ENCODE results near the gene SLC17A2.

SLC17A2 gene

DNA sequence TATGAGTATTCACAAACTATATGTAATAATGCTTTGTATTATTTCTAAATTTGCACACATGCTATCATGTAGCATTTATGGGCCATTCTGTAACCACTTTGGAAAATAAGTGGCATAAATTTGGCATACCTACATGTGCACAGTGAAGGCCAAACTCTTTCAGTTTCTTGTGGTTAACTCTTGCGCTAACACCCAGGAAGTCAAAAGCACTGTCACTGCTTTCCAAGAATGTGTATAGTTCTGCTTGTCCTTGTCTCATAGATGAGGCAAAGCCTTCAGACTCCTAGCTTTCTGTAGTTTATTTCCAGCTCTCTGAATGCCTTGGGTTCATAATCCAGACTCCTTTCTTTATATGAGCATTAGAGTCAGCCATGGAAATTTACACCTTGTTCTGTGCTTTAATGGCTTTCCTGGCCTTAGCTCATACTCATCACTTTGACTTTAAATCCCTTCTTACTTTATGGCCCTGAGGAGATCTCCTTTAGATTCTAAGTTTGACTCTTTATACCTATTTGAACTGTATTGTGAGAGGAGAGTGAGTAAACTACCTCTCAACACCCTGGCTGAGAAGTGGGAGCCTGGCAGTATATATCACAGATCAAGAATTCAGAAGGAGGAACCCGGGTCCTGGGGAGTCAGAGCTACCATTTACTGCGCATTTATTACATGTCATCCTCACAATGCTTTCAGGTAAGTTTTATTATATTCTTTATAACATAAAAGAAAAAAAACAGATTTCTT lies 55.5 kb downstream of the SLC17A2 start:
- no peak overlapping the region for H3K4me3 ChIP-seq (ENCODE audit: low read length)
- no peak for DNase-seq (ENCODE audit: low read depth)
- TF ChIP-seq, protein P1, sequence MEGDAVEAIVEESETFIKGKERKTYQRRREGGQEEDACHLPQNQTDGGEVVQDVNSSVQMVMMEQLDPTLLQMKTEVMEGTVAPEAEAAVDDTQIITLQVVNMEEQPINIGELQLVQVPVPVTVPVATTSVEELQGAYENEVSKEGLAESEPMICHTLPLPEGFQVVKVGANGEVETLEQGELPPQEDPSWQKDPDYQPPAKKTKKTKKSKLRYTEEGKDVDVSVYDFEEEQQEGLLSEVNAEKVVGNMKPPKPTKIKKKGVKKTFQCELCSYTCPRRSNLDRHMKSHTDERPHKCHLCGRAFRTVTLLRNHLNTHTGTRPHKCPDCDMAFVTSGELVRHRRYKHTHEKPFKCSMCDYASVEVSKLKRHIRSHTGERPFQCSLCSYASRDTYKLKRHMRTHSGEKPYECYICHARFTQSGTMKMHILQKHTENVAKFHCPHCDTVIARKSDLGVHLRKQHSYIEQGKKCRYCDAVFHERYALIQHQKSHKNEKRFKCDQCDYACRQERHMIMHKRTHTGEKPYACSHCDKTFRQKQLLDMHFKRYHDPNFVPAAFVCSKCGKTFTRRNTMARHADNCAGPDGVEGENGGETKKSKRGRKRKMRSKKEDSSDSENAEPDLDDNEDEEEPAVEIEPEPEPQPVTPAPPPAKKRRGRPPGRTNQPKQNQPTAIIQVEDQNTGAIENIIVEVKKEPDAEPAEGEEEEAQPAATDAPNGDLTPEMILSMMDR (conservative IDR thresholded peaks at IDR 0.05; ENCODE audit: low read depth, low read length): no peak

DNA sequence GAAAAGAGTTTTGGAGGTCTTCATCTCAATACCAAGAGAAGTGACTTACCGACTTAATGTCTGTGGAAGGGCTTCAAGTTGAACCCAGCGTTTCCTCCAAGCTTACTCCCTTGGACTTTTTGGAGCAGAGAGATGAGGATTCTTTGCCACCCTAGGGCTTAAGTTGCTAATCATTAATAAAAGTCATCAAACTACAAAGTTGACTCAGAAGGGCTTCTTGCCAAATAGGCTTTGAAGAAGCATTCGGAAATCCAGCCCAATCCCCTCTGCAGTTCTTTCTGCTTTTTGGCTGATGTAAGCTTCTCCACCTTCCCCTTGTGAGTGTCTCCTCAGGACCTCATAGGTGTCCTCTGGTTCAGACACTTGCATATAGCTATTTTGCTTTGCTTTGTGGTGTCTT lies 56.4 kb downstream of the SLC17A2 start, which contains the start of gene SLC17A3:
SLC17A3 (minus strand) TSS at position 126 of the 400 bp plus-strand sequence. CDS start 5,856 bp downstream, outside the sequence.
- DNase-seq (ENCODE audit: low read depth): no peak
- no peak within 1 kb of the TSS for H3K4me3 ChIP-seq (ENCODE audit: low read length)
- TF ChIP-seq, protein P1 (conservative IDR thresholded peaks at IDR 0.05; ENCODE audit: low read depth, low read length): no peak

GRCh38 chr6:25872814-25873213 lies 57.7 kb downstream of the SLC17A2 start:
- no peak overlapping the region for H3K4me3 ChIP-seq (ENCODE audit: low read length)
- DNase-seq (ENCODE audit: low read depth): no peak
- TF ChIP-seq, protein P1 (conservative IDR thresholded peaks at IDR 0.05; ENCODE audit: low read depth, low read length): no peak

DNA sequence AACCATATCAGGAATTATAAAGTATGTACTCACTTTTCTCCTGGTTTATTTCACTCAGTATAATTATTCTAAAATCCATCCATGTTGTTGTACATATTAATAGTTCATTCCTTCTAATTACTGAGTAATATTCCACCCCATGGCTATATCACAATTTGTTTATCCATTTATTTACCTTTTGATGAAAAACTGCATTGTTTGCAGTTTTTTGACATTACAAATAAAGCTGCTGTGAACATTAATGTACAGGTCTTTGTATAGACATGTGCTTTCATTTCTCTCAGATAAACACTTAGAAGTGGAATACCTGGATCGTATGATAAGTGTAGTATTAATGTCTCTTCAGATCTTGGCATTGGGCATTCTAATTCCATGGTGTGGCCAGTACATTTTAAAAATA lies 60.7 kb downstream of the SLC17A2 start:
- TF ChIP-seq, protein P1 (conservative IDR thresholded peaks at IDR 0.05; ENCODE audit: low read depth, low read length): no peak
- no peak overlapping the region for H3K4me3 ChIP-seq (ENCODE audit: low read length)
- DNase-seq (ENCODE audit: low read depth): no peak

DNA sequence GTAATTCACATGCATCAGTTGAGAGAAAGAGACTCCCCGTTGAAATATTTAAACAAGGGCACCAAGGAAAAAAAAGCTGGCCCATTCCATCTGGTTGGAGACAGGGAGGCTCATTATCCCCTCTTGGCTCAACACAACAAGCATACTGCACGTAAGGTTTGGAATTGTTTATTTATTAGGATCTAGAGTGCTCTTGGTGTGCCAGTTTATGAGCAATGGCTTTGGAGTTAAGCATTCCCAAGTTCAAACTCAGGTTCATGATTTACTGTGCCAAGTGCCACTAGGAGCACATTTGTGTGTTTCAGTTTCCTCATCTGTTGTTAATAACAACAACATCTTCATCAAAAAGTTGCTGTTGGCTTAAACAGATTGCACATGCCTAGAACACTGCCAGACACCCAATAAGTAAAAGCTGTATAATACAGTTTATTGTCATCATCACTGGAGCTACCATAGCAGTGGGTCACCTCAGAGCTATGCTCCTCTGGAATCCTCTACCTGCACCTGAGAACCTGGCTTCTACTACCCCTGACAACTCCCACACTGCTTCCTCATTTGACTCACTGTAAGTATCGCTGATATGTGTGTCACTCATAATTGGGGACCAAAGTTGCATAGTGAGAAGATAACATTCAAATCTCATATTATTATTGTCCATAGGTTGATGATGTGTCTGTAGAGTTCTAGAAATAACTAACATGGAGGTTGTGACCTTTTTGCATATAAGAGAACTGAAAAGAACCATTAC lies 61.9 kb downstream of the SLC17A2 start:
- TF ChIP-seq, protein P1 (conservative IDR thresholded peaks at IDR 0.05; ENCODE audit: low read depth, low read length): no peak
- H3K4me3 ChIP-seq (ENCODE audit: low read length): no peak overlapping the region
- DNase-seq (ENCODE audit: low read depth): no peak

DNA sequence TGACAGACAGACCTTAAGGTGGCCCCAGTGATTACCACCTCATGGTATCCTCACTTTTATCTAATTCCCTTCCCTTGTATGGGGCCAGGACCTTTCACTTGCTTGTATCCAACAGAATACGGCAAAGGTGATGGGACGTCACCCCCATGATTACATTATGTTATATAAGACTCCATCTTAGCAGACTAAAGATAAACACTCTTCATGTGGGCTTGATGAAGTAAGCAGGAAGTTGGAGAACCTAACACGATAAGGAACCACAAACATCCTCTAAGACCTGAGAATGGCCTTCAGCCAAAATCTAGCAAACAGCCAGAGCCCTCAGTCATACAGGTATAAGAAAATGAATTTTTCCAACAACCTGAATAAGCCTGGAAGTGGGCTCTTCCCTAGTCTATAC lies 64.5 kb downstream of the SLC17A2 start:
- no peak for DNase-seq (ENCODE audit: low read depth)
- TF ChIP-seq, protein P1 (conservative IDR thresholded peaks at IDR 0.05; ENCODE audit: low read depth, low read length): no peak
- no peak overlapping the region for H3K4me3 ChIP-seq (ENCODE audit: low read length)
